ENCODE data around the gene KY.

DNA sequence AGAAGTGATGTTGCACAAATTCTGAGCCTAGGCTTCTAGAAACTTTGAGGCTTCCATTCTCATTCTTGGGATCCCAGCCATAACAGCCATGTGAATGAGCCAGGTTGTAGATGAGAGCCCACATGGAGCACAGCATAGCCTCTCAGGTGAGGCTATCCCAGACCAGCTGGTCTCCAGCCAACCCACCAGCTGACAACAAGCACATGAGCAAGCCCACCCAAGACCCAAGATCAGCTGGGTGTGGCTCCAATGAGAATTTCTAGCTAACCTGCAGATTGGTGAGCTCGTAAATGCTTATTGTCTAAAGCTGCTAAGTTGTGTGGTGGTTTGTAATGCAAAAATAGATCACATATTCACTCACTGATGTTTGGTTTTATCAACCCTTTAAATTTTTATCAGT lies 14.4 kb downstream of the KY start:
- no peak for TF ChIP-seq MXI1 (conservative IDR thresholded peaks at IDR 0.05; ENCODE audit: poor library complexity, severe bottlenecking)
- TF ChIP-seq POLR2AphosphoS5 (IDR thresholded peaks at IDR 0.05) = no peak
- TF ChIP-seq EZH2 (IDR thresholded peaks at IDR 0.05; ENCODE audit: borderline replicate concordance, insufficient read depth, low read length, poor library complexity, severe bottlenecking) = no peak
- TF ChIP-seq, protein P1, sequence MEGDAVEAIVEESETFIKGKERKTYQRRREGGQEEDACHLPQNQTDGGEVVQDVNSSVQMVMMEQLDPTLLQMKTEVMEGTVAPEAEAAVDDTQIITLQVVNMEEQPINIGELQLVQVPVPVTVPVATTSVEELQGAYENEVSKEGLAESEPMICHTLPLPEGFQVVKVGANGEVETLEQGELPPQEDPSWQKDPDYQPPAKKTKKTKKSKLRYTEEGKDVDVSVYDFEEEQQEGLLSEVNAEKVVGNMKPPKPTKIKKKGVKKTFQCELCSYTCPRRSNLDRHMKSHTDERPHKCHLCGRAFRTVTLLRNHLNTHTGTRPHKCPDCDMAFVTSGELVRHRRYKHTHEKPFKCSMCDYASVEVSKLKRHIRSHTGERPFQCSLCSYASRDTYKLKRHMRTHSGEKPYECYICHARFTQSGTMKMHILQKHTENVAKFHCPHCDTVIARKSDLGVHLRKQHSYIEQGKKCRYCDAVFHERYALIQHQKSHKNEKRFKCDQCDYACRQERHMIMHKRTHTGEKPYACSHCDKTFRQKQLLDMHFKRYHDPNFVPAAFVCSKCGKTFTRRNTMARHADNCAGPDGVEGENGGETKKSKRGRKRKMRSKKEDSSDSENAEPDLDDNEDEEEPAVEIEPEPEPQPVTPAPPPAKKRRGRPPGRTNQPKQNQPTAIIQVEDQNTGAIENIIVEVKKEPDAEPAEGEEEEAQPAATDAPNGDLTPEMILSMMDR (IDR thresholded peaks at IDR 0.05; ENCODE audit: poor library complexity, severe bottlenecking) = no peak
- no peak for TF ChIP-seq SMC3 (conservative IDR thresholded peaks at IDR 0.05; ENCODE audit: poor library complexity)
- TF ChIP-seq EP300 (conservative IDR thresholded peaks at IDR 0.05; ENCODE audit: poor library complexity, severe bottlenecking) = no peak
- TF ChIP-seq, protein P2, sequence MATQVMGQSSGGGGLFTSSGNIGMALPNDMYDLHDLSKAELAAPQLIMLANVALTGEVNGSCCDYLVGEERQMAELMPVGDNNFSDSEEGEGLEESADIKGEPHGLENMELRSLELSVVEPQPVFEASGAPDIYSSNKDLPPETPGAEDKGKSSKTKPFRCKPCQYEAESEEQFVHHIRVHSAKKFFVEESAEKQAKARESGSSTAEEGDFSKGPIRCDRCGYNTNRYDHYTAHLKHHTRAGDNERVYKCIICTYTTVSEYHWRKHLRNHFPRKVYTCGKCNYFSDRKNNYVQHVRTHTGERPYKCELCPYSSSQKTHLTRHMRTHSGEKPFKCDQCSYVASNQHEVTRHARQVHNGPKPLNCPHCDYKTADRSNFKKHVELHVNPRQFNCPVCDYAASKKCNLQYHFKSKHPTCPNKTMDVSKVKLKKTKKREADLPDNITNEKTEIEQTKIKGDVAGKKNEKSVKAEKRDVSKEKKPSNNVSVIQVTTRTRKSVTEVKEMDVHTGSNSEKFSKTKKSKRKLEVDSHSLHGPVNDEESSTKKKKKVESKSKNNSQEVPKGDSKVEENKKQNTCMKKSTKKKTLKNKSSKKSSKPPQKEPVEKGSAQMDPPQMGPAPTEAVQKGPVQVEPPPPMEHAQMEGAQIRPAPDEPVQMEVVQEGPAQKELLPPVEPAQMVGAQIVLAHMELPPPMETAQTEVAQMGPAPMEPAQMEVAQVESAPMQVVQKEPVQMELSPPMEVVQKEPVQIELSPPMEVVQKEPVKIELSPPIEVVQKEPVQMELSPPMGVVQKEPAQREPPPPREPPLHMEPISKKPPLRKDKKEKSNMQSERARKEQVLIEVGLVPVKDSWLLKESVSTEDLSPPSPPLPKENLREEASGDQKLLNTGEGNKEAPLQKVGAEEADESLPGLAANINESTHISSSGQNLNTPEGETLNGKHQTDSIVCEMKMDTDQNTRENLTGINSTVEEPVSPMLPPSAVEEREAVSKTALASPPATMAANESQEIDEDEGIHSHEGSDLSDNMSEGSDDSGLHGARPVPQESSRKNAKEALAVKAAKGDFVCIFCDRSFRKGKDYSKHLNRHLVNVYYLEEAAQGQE (IDR thresholded peaks at IDR 0.05; ENCODE audit: borderline replicate concordance) = no peak
